Fibroblast of mammary gland (primary cell): ENCODE measurements around the gene WDR70.
"Not testable (repeated sequence)": the region's sequence is repeated elsewhere in the genome, so short reads cannot be mapped to it uniquely, and the experiment has no call there.

Experiments used
- DNase-seq: peaks from one replicate; pipeline ENCODE4 v3.0.0-alpha.2; 2010; ENCODE audit warnings: low read depth
- H3K4me3 ChIP-seq: 2 replicates; pipeline ENCODE4 v1.5.1; 2011; ENCODE audit warnings: low read depth, mild to moderate bottlenecking, low read length, moderate library complexity; ENCODE audit not compliant: control insufficient read depth
- CTCF ChIP-seq: conservative IDR thresholded peaks from 2 replicates; pipeline ENCODE4 v1.5.1; 2011; ENCODE audit warnings: low read depth, low read length, inconsistent platforms; ENCODE audit not compliant: control insufficient read depth, insufficient read depth

WDR70 gene

GRCh38 chr5:37640088-37640487 lies 261.0 kb downstream of the WDR70 start:
- DNase-seq, result no peak
- H3K4me3 ChIP-seq, result no peak overlapping the region
- no peak for TF ChIP-seq CTCF

- no peak overlapping the region for H3K4me3 ChIP-seq
- no peak for DNase-seq
- TF ChIP-seq CTCF, result no peak
Measured at GRCh38 chr5:37641933-37642332, 262.8 kb downstream of the WDR70 start.

GRCh38 chr5:37645707-37646106 lies 266.6 kb downstream of the WDR70 start:
- no peak overlapping the region for H3K4me3 ChIP-seq
- no peak for DNase-seq
- TF ChIP-seq CTCF, result no peak

- not testable (repeated sequence) for H3K4me3 ChIP-seq, DNase-seq
Measured at GRCh38 chr5:37654566-37654965, 275.4 kb downstream of the WDR70 start.

GRCh38 chr5:37657046-37657445 lies 277.9 kb downstream of the WDR70 start:
- no peak overlapping the region for H3K4me3 ChIP-seq
- no peak for DNase-seq
- TF ChIP-seq CTCF, result no peak

- DNase-seq, result no peak
- no peak for TF ChIP-seq CTCF
- H3K4me3 ChIP-seq, result no peak overlapping the region
Measured at GRCh38 chr5:37658440-37658839, 279.3 kb downstream of the WDR70 start.

GRCh38 chr5:37660319-37660718 lies 281.2 kb downstream of the WDR70 start:
- TF ChIP-seq CTCF, result no peak
- no peak overlapping the region for H3K4me3 ChIP-seq
- no peak for DNase-seq
